HK-2 (cell line): ENCODE results near the gene TMEM170A.
"Not testable (repeated sequence)": the region's sequence is repeated elsewhere in the genome, so short reads cannot be mapped to it uniquely, and the experiment has no call there.

Source experiments
- DNase-seq: peaks from one replicate; pipeline ENCODE4 v3.0.0-alpha.2; 2018; ENCODE audit not compliant: unreplicated experiment

The TMEM170A gene

GRCh38 chr16:75464122-75464918 is at the start of gene TMEM170A:
TMEM170A (minus strand) TSS chr16:75464689; CDS start chr16:75464600, 89 bp downstream.
- DNase-seq = peak; percentile 99

GRCh38 chr16:75506574-75506973 is 42.1 kb upstream of the TMEM170A start:
- no peak for DNase-seq

- no peak for DNase-seq
Measured at GRCh38 chr16:75506107-75506506, 41.6 kb upstream of the TMEM170A start.

GRCh38 chr16:75503801-75504200 is 39.3 kb upstream of the TMEM170A start:
- DNase-seq = no peak

- DNase-seq = no peak
Measured at GRCh38 chr16:75502916-75503605, 38.6 kb upstream of the TMEM170A start.

GRCh38 chr16:75501820-75502219 is 37.3 kb upstream of the TMEM170A start:
- DNase-seq = not testable (repeated sequence)

- DNase-seq = no peak
Measured at GRCh38 chr16:75501359-75501758, 36.9 kb upstream of the TMEM170A start.

GRCh38 chr16:75498605-75499322 is 34.3 kb upstream of the TMEM170A start:
- DNase-seq = peak; percentile 62

GRCh38 chr16:75497558-75497957 is 33.1 kb upstream of the TMEM170A start:
- no peak for DNase-seq

GRCh38 chr16:75495076-75495674 is 30.7 kb upstream of the TMEM170A start, which contains the start of gene CHST6:
CHST6 (minus strand) TSS chr16:75495441; CDS start chr16:75479828, 15,613 bp downstream.
- DNase-seq = no peak

GRCh38 chr16:75494661-75495075 is 30.2 kb upstream of the TMEM170A start:
- no peak for DNase-seq

- no peak for DNase-seq
Measured at GRCh38 chr16:75494184-75494583, 29.7 kb upstream of the TMEM170A start.

GRCh38 chr16:75491876-75492275 is 27.4 kb upstream of the TMEM170A start:
- no peak for DNase-seq

GRCh38 chr16:75488322-75488721 is 23.8 kb upstream of the TMEM170A start:
- no peak for DNase-seq

- no peak for DNase-seq
Measured at GRCh38 chr16:75486676-75487313, 22.3 kb upstream of the TMEM170A start.

- DNase-seq = no peak
Measured at GRCh38 chr16:75486014-75486675, 21.7 kb upstream of the TMEM170A start.

GRCh38 chr16:75485230-75486013 is 20.9 kb upstream of the TMEM170A start:
- no peak for DNase-seq

- no peak for DNase-seq
Measured at GRCh38 chr16:75483222-75483621, 18.7 kb upstream of the TMEM170A start.

GRCh38 chr16:75482434-75483205 is 18.1 kb upstream of the TMEM170A start:
- DNase-seq = no peak
